Upper lobe of right lung (tissue), 1 donor: ENCODE results near the gene FAM168B. TPM values are rescaled to one million over a fixed set of nuclear protein-coding genes. Genes with fewer than 3 reads are reported as not detected.
"Not testable (repeated sequence)": the region's sequence is repeated elsewhere in the genome, so short reads cannot be mapped to it uniquely, and the experiment has no call there.

Experiments
- ATAC-seq: fragments of 200-7000 bp; cut with Tn5 transposase; one replicate; pipeline ENCODE4 v1.9.1; 2020; ENCODE audit warnings: mild to moderate bottlenecking, moderate library complexity
- DNase-seq: peaks from one replicate; pipeline ENCODE4 v3.0.0-alpha.2; 2020
- H3K27ac ChIP-seq: fragments of 200-600 bp; one replicate; pipeline ENCODE4 v1.8.0; 2022
- H3K27me3 ChIP-seq: fragments of 200-600 bp; one replicate; pipeline ENCODE4 v1.8.0; 2022; ENCODE audit warnings: mild to moderate bottlenecking
- H3K36me3 ChIP-seq: fragments of 200-600 bp; one replicate; pipeline ENCODE4 v1.8.0; 2022
- H3K4me1 ChIP-seq: fragments of 200-600 bp; one replicate; pipeline ENCODE4 v1.8.0; 2022
- H3K4me3 ChIP-seq: fragments of 200-600 bp; one replicate; pipeline ENCODE4 v1.8.0; 2022; ENCODE audit warnings: mild to moderate bottlenecking
- H3K9me3 ChIP-seq: fragments of 200-600 bp; one replicate; pipeline ENCODE4 v1.8.0; 2022
- CTCF ChIP-seq: fragments of 200-600 bp; IDR thresholded peaks from one replicate; pipeline ENCODE4 v1.8.0; 2022; ENCODE audit warnings: antibody characterized with exemption
- intact Hi-C: fragments of 100-400 bp; cut with DNase I; formaldehyde crosslinking; loops from one replicate; pipeline ENCODE4 v1.11.0; 2022
- total RNA-seq: library from RNA; stranded (reverse); fragmentation: NEBNext Ultra II Directional; extraction: Animal tissue kit (Norgen Biotek cat#: 25700); gene quantifications from one replicate; pipeline ENCODE4 v1.2.1, GENCODE V29; 2021
- donor health status: DM: no; HTN: yes; CAD: no; lungs with severe emphysema.

The FAM168B gene
- total RNA-seq, 1 donor from 2014 or later = 77.8 TPM

- DNase-seq = no peak
- intact Hi-C loops = no loop called here
- no peak overlapping the region for H3K27ac ChIP-seq
- peak; percentile 67 for ATAC-seq
- peaks cover 87% of the 10 kb centered on the region for H3K36me3 ChIP-seq
- H3K4me3 ChIP-seq = no peak overlapping the region
- H3K4me1 ChIP-seq = peaks cover 9% of the 10 kb centered on the region
- no peaks in the 10 kb centered on the region for H3K27me3 ChIP-seq
- no peak for TF ChIP-seq CTCF
- H3K9me3 ChIP-seq = no peaks in the 10 kb centered on the region
These were observed 15.9 kb downstream of the FAM168B start for GRCh38 chr2:131077182-131077846.

DNA sequence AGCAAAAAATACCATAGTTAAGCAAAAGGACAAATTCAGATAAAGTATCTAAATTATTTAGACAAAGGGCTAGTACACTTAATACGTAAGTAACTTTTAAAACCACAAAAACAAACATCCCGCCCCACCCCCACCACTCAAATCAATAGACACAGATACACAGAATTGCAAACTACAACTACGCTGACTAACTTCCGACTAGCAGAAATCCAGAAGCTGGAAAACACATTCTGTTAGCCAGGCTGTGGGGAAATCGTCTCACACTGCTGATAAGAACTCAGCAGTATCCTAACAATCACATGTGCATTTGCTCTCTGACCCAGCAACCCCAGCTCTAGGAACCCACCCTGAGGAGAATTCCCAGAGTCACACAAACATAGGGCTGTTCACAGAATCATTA, 16.6 kb downstream of the FAM168B start:
- no peak for TF ChIP-seq CTCF
- no peak for DNase-seq
- Histone ChIP-seq H3K27ac (no peak overlapping the region), H3K4me1 (peaks cover 4% of the 10 kb centered on the region), H3K27me3 (no peaks in the 10 kb centered on the region), H3K9me3 (no peaks in the 10 kb centered on the region), H3K36me3 (peaks cover 87% of the 10 kb centered on the region), H3K4me3 (no peak overlapping the region)
- no peak for ATAC-seq
- intact Hi-C loops = no loop called here

GRCh38 chr2:131075578-131075977, 17.7 kb downstream of the FAM168B start:
- ATAC-seq, DNase-seq, H3K4me1 ChIP-seq, H3K27ac ChIP-seq, intact Hi-C loops, H3K4me3 ChIP-seq, H3K9me3 ChIP-seq, H3K27me3 ChIP-seq: not testable (repeated sequence)
- H3K36me3 ChIP-seq = peaks cover 87% of the 10 kb centered on the region

GRCh38 chr2:131068172-131068571, 25.1 kb downstream of the FAM168B start:
- peaks cover 59% of the 10 kb centered on the region for H3K36me3 ChIP-seq
- intact Hi-C loops = not testable (repeated sequence)

DNA sequence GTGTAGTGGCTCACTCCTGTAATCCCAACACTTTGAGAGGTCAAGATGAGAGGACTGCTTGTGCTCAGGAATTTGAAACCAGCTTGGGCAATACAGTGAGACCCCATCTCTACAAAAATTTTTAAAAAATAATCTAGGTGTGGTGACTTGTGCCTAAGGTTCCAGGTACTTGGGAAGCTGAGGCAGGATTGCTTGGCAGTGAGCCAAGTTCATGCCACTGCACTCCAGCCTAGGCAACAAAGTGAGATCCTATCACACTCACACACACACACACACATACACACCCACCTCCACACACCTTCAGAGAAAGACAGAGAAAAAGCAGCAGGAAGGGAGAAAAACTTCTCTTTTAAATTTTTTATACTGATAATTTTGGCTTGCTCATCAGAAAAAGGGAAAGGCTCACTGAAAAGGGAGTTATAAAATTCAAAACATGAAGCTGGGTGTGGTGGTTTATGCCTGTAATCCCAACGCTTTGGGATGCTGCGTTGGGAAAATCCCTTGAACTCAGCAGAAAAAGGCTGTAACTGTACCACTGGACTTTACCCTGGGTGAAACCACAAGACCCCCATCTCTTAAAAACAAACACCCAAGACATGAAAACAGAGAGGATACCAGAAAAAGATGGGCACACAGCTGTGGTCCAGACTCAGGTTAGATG, 25.7 kb downstream of the FAM168B start:
- no peaks in the 10 kb centered on the region for H3K27me3 ChIP-seq
- DNase-seq (no peak), ATAC-seq (no peak)
- no peak for TF ChIP-seq CTCF
- H3K9me3 ChIP-seq = no peaks in the 10 kb centered on the region
- H3K36me3 ChIP-seq = peaks cover 61% of the 10 kb centered on the region
- H3K4me1 ChIP-seq = no peaks in the 10 kb centered on the region
- H3K4me3 ChIP-seq = no peak overlapping the region
- intact Hi-C loops = no loop called here
- no peak overlapping the region for H3K27ac ChIP-seq

More at GRCh38 chr2:131068172-131068571, 25.1 kb downstream of the FAM168B start:
- not testable (repeated sequence) for ATAC-seq, H3K4me3 ChIP-seq, H3K9me3 ChIP-seq, H3K27ac ChIP-seq, DNase-seq, H3K27me3 ChIP-seq, H3K4me1 ChIP-seq

DNA sequence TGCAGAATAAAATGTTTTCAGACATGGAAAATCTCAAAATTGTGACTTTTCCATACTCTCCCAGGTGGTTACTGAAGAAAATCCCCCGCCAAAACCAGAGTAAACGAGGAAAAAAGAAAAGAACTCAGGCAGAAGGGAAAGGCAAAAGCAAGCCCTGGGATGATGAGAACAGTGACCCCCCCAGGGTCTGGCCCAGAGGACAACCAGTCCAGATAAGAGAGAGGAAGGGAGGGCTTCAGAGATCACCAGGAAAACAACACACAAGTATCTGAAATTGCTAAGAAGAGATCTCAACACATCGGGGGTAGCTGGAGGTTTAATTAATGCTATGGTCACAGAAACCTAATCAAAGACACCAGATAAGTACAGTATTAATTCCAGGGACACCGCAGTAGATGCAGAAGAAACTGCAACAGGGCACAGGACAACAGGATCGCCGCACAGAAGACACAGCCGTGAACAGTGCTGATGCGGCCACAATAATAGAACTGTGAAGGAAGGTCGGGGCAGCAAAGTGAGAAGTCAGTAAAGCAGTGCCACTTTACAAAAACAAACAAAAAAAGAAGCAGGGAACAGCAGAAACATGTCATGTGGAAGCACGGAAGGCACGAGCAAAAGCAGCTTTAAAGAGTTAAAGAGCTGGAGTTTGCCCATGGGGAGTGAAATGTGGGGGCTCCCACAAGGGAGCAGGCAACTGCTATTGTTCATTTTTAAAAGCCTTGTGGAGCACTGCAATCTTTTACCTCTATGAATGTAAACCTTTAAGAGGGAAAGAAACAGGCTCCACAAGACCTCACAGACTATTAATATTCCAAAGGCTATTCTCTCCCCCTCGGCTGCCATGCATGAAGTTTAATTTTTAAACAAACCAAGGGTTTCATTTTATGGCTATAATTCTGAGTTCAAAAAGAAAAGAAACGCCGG, 28.4 kb downstream of the FAM168B start:
- no peaks in the 10 kb centered on the region for H3K4me1 ChIP-seq
- intact Hi-C loops = no loop called here
- no peaks in the 10 kb centered on the region for H3K9me3 ChIP-seq
- no peak for ATAC-seq
- no peak for DNase-seq
- no peak overlapping the region for H3K4me3 ChIP-seq
- no peaks in the 10 kb centered on the region for H3K27me3 ChIP-seq
- no peak overlapping the region for H3K27ac ChIP-seq
- TF ChIP-seq CTCF = no peak
- H3K36me3 ChIP-seq = peaks cover 38% of the 10 kb centered on the region
